SH-SY5Y (cell line): ENCODE data around the gene ANKUB1.

ENCODE experiments used
- GATA2 ChIP-seq: IDR thresholded peaks from 2 replicates; pipeline ENCODE4 v1.6.1; 2011; ENCODE audit warnings: mild to moderate bottlenecking, low read depth, low read length
- GATA3 ChIP-seq: IDR thresholded peaks from 2 replicates; pipeline ENCODE4 v1.6.1; 2011; ENCODE audit warnings: low read depth, mild to moderate bottlenecking, low read length, moderate library complexity

DNA sequence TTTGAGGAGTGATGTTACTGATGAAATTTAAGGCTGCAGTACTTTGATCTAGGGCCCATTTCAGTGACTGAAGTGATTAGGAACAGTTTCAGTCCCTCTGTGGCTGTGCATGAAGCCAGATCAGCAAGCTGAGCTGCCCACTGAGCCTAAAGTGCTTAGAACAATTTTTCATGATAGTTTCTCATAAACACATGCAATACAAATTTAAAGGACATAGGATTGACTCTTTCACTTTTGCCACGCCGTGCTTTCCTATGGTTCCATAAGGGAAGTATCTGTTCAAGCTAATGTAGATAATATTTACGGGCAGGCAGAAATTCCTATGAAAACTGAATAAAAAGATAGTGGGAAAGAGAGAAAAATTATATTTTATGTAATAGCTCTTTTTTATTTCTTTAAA, 10.6 kb downstream of the ANKUB1 start:
- TF ChIP-seq GATA2 (no peak), GATA3 (no peak)
